Body of pancreas (tissue), 4 donors: ENCODE results near the gene BRCA1.

Source experiments
- CTCF ChIP-seq, 7 experiments: fragments of 450-650 bp in 4 of 7; fragments of 200-600 bp in 3 of 7; sonication (generic) in 3 of 7; IDR thresholded peaks; one replicate each; pipeline ENCODE4 v1.5.1; 2016 to 2019; ENCODE audit warnings: antibody characterized with exemption in 7 of 7
- POLR2A ChIP-seq, 3 donors: fragments of 450-650 bp; IDR thresholded peaks; one replicate each; pipeline ENCODE4 v1.6.1; 2016; ENCODE audit warnings: antibody characterized with exemption in 3 of 3, mild to moderate bottlenecking in 2 of 3

GRCh38 chr17:43171586-43172487, 46.7 kb upstream of the BRCA1 start:
- peak in 4 of 7 experiments; percentile 22 to 25 (median 23) for TF ChIP-seq CTCF (IDR thresholded peaks at IDR 0.05)
- TF ChIP-seq POLR2A (IDR thresholded peaks at IDR 0.05): no peak
